GM12873 (cell line): Measurements from ENCODE around the gene VAC14.

Experiments
- TF ChIP-seq, protein P1 (sequence below): IDR thresholded peaks from 2 replicates; pipeline ENCODE4 v1.5.1; 2012; ENCODE audit warnings: low read depth, mild to moderate bottlenecking, moderate library complexity, low read length, control low read depth; ENCODE audit not compliant: insufficient read depth; ENCODE audit errors: missing control alignments

Gene VAC14

DNA sequence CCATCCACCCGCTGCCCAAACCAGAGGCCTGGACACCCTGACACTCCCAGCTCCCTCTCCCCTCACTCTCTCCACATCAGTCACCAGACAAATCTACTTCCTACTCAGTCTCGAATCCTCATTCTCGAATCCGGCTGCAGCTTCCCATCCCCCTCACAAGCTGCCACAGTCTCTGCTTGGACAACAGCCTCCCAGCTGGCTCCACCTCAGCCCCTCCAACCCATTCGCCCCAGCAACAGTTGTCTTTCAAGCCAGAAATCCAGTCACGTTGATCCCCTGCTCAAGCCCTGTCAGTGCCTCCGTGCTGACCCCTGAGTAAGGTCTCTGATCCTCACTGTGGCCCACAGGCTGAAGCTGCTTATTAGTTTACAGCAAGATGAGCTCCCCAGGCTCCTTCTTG is 70.9 kb downstream of the VAC14 start:
- TF ChIP-seq, protein P1, sequence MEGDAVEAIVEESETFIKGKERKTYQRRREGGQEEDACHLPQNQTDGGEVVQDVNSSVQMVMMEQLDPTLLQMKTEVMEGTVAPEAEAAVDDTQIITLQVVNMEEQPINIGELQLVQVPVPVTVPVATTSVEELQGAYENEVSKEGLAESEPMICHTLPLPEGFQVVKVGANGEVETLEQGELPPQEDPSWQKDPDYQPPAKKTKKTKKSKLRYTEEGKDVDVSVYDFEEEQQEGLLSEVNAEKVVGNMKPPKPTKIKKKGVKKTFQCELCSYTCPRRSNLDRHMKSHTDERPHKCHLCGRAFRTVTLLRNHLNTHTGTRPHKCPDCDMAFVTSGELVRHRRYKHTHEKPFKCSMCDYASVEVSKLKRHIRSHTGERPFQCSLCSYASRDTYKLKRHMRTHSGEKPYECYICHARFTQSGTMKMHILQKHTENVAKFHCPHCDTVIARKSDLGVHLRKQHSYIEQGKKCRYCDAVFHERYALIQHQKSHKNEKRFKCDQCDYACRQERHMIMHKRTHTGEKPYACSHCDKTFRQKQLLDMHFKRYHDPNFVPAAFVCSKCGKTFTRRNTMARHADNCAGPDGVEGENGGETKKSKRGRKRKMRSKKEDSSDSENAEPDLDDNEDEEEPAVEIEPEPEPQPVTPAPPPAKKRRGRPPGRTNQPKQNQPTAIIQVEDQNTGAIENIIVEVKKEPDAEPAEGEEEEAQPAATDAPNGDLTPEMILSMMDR, result no peak

DNA sequence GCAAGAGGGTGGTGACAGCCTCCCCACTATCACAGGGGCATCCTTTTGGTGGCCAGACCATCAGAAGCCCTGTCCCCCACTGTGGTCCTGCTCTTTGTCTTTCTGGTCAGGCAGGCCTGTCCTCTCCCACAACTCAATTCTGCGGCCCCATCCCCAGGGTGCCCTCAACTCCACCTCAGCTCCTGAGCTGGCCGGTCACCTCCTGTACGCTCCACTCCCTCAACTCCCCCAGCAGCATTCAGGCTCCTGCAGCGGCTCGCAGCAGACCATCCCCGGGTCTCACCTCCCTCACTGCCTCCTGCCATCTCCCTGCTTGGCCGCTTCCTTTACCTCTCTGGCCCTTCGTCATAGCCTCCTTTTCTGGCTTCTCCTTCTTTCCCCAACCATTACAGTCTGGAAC is 71.7 kb downstream of the VAC14 start:
- TF ChIP-seq, protein P1, result no peak

DNA sequence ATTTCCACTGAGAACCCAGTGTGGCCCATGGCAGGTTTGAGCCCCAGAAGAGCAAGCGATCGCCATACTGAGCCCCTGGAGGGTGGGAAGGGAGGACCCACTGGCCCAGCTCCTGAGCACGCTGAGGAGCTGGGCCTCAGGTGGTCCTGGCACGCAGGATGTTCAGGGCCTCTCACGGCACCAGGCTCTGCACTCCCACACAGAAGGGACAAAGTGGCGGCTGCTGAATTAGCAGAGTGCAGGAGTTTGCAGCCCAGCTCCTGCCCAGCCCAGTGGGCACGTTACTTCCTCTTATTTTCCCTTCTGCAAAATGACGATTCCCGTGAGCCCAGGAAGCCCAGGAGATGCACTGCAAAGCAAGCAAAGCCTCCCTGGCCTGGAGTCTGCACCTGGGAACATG is 72.8 kb downstream of the VAC14 start:
- TF ChIP-seq, protein P1, result no peak

DNA sequence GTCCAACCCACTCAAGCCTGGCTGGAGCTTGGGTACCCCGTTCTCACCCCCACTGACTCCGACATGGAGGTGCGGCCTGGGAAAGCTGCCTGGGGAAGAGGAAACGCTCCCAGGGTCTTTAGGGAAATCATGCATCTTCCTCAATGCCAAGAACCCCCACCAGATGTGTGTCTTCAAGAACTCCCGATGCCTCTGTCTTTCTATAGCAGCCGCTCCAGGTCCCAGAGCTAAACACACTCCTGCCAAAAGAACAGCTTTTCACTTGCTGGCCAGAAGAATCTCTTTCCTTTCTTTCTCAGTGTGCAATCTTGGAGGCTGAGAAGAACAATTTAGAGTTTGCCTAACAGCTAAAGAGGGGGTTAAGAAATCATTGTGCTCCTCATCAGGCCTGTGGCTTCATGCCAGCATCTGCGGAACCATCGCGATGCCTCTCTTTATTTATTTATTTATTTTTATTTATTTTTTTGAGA is 74.0 kb downstream of the VAC14 start:
- TF ChIP-seq, protein P1, result no peak

DNA sequence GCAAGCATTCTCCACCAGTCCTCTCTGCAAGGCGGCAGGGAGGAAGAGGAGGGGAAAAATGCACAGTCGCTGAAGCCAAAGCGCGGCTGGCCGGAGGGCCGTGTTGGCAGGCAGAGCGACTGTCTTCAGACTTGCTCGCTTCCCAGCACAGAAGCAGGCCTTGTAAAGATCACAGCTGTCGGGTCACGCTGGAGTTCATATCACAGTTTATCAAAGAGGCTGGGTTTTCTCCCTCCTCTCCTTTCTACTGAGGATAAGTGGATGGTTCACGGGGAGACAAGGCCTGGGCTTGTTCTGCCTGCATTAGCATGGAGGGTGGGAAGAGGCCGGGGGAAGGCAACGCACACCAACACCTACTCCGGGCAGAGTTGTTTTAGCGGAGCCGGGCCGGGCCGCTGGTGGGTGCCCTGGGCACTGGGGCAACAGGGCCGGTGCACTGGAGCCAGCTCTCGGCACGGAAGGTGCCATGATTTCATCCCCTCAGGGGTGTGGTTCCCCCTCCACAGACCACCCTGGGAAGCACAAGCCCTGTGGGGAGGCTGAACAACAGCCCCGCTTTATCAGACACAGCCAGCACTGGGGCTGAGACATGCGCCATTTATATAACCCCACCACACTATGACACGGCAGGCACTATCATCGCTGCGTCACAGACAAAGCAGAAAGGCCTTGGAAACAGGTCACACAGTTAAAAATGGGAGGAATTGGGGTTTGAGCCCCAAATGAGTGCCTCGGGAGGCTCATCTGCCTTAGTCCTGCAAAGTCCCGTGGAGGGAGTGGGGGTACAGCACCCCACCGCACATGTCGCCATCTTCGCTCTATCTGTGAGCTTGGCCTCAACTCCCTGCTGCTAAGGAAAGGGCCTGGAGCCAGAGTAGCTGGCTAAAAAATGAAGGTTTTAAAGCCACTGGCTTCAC is 74.8 kb downstream of the VAC14 start:
- TF ChIP-seq, protein P1, result no peak

DNA sequence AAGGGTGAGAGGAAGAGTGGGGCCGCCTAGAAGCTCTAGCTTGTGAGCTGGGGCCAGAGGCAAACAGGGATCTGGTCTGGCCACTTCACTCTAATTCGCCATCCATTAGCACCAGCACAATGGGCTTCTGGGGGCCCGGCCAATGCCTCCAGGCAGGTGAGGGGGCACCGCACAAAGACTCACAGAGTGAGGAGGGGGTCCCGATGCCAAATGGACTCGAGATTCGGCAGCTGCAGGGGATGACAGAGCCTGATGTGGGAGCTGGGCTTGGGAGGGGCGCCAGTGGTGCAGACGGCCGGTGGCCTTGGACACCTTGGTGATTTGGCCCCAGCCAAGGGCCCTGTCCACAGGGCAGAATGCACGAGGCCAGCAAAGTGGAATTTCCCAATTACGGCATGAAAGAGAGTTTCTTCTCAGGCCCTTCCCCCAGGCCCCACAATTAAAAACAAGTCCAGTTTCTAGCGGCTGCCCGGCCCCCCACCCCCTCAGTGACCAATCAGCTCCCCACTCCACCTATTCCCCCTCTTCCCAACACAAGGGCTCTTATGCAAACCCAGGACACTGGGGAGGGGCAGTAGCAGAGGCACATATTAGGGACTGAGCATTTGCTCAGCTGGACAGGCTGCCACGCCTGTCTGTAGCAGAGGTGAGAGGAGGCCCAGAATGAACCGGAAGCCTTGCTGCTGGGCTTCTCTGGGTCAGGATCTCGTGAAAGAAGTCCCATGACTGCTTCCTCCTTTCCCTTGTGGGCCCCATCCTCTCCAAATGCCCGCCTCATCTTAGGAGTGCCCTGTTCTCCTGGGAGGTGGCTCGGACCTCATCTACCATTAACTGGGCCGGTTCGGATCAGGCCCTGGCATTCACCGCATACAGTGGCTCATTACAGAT is 75.7 kb downstream of the VAC14 start:
- TF ChIP-seq, protein P1, result no peak
